Prostate gland (tissue), 2 donors: ENCODE results near the gene PAK5.

Source experiments
- CTCF ChIP-seq, 4 experiments: fragments of 200-600 bp in 2 of 4; fragments of 450-650 bp in 2 of 4; sonication (generic) in 2 of 4; IDR thresholded peaks; 1 replicate in 3 of 4; 2 replicates in 1 of 4; pipeline ENCODE4 v1.5.1; 2016 to 2019; ENCODE audit warnings: antibody characterized with exemption in 4 of 4, mild to moderate bottlenecking in 2 of 4, moderate library complexity in 2 of 4
- POLR2A ChIP-seq: fragments of 450-650 bp; IDR thresholded peaks from one replicate; pipeline ENCODE4 v1.6.1; 2016; ENCODE audit warnings: antibody characterized with exemption, mild to moderate bottlenecking
- POLR2AphosphoS5 ChIP-seq: sonication (generic); formaldehyde crosslinking; IDR thresholded peaks from one replicate; pipeline ENCODE4 v1.6.1; 2017; ENCODE audit warnings: antibody characterized with exemption

DNA sequence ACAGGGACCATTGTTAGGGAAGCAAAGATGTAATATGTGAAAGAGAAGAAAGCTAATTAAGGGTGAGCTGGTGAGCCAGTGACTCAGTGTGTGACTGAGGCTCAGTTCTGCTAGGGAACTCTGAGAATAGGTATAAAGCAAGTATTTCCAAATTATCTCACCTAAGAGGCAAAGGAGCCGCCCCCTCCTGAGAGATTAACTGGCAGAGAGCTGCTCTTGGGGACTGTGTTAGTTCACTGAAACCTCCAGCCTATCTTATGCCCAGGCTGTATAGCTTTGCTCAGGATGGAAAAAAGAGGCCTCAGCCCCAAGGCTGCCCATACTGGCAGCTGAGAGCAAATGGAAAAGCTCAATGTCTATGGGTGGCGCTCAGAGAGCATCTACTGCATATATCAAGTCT, 152.0 kb downstream of the PAK5 start:
- no peak for TF ChIP-seq CTCF (IDR thresholded peaks at IDR 0.05)
- no peak for TF ChIP-seq POLR2A
- no peak for TF ChIP-seq POLR2AphosphoS5
